Endothelial cell of umbilical vein (primary cell): ENCODE data around the gene RIPOR3.

Source experiments
- POLR2AphosphoS5 ChIP-seq: IDR thresholded peaks from 2 replicates; pipeline ENCODE4 v1.6.1; 2012; ENCODE audit warnings: low read depth, mild to moderate bottlenecking, control low read depth, low read length, moderate library complexity; ENCODE audit not compliant: insufficient read depth
- TF ChIP-seq, protein P1 (sequence below), 2 donors: IDR thresholded peaks; 1 replicate in 1 of 2; 2 replicates in 1 of 2; pipeline ENCODE4 v1.5.1; 2011; ENCODE audit warnings: low read length in 2 of 2, mild to moderate bottlenecking in 2 of 2, moderate library complexity in 2 of 2, control low read depth in 1 of 2, inconsistent platforms in 1 of 2, low read depth in 1 of 2; ENCODE audit not compliant: insufficient read depth in 1 of 2; ENCODE audit errors: extremely low read depth in 1 of 2

GRCh38 chr20:50688256-50688975 is 2.9 kb downstream of the RIPOR3 start:
- TF ChIP-seq, protein P1, sequence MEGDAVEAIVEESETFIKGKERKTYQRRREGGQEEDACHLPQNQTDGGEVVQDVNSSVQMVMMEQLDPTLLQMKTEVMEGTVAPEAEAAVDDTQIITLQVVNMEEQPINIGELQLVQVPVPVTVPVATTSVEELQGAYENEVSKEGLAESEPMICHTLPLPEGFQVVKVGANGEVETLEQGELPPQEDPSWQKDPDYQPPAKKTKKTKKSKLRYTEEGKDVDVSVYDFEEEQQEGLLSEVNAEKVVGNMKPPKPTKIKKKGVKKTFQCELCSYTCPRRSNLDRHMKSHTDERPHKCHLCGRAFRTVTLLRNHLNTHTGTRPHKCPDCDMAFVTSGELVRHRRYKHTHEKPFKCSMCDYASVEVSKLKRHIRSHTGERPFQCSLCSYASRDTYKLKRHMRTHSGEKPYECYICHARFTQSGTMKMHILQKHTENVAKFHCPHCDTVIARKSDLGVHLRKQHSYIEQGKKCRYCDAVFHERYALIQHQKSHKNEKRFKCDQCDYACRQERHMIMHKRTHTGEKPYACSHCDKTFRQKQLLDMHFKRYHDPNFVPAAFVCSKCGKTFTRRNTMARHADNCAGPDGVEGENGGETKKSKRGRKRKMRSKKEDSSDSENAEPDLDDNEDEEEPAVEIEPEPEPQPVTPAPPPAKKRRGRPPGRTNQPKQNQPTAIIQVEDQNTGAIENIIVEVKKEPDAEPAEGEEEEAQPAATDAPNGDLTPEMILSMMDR (IDR thresholded peaks at IDR 0.05; ENCODE audit: extremely low read depth in 1 of 2, insufficient read depth in 1 of 2, low read depth in 1 of 2, low read length in 2 of 2): no peak
- no peak for TF ChIP-seq POLR2AphosphoS5
